ENCODE data around the gene NME4. TPM values are rescaled to one million over a fixed set of nuclear protein-coding genes. Genes with fewer than 3 reads are reported as not detected.
A peak's percentile ranks its signal among the peaks of the same experiment; 100 is the strongest.

Gene NME4
- total RNA-seq, 3 donors from 2014 or later (not counting 1 experiment from before 2014, with no cell fraction given) = 10.7 to 27.4 (median 25.4) TPM

- H3K36me3 Mint-ChIP-seq = no peaks in the 10 kb centered on the region
- peaks cover 30% of the 10 kb centered on the region for H3K36me3 ChIP-seq (ENCODE audit: control insufficient read depth, insufficient read depth, low read length)
Measured at GRCh38 chr16:369275-369865, 27.6 kb upstream of the NME4 start.

GRCh38 chr16:369866-370436 is 27.0 kb upstream of the NME4 start:
- Histone ChIP-seq H3K36me3 (ENCODE audit: control insufficient read depth, insufficient read depth, low read length) (peaks cover 34% of the 10 kb centered on the region), H3K4me3 (ENCODE audit: low read length) (peak overlapping the region; percentile 11), H3K9me3 (ENCODE audit: control insufficient read depth, insufficient read depth, low read length) (no peaks in the 10 kb centered on the region), H3K27ac (ENCODE audit: low read length) (no peak overlapping the region), H3K4me1 (ENCODE audit: control insufficient read depth, insufficient read depth, low read length) (peaks cover 19% of the 10 kb centered on the region), H3K27me3 (ENCODE audit: control insufficient read depth, insufficient read depth, low read length) (no peaks in the 10 kb centered on the region)
- Mint-ChIP-seq H3K4me1 (peaks cover 0 to 17% of the 10 kb centered on the region in 2 donors), H3K9me3 (no peaks in the 10 kb centered on the region), H3K27me3 (ENCODE audit: low read depth in 2 of 2) (no peaks in the 10 kb centered on the region), H3K27ac (peak overlapping the region; percentile 85 to 96), H3K36me3 (no peaks in the 10 kb centered on the region), H3K4me3 (peak overlapping the region; percentile 57)
- WGBS (ENCODE audit: insufficient coverage) = 47% methylated on average over 35 of the region's 44 CpGs
- intact Hi-C loops (cut with micrococcal nuclease) = no loop called here
- ATAC-seq (no peak), DNase-seq (no peak)
- no peak for TF ChIP-seq CTCF (IDR thresholded peaks at IDR 0.05)

More at GRCh38 chr16:369275-369865, 27.6 kb upstream of the NME4 start:
- H3K4me3 Mint-ChIP-seq = peak overlapping the region; percentile 69
- ATAC-seq = no peak
- no peaks in the 10 kb centered on the region for H3K9me3 Mint-ChIP-seq
- 87% methylated on average over 20 of the region's 20 CpGs for WGBS (ENCODE audit: insufficient coverage)
- intact Hi-C loops (cut with micrococcal nuclease) = no loop called here
- H3K27me3 Mint-ChIP-seq (ENCODE audit: low read depth in 2 of 2) = no peaks in the 10 kb centered on the region
- Histone ChIP-seq H3K27ac (ENCODE audit: low read length) (no peak overlapping the region), H3K4me3 (ENCODE audit: low read length) (no peak overlapping the region), H3K9me3 (ENCODE audit: control insufficient read depth, insufficient read depth, low read length) (no peaks in the 10 kb centered on the region), H3K4me1 (ENCODE audit: control insufficient read depth, insufficient read depth, low read length) (peaks cover 19% of the 10 kb centered on the region), H3K27me3 (ENCODE audit: control insufficient read depth, insufficient read depth, low read length) (no peaks in the 10 kb centered on the region)
- H3K27ac Mint-ChIP-seq = peak overlapping the region in 1 of 2 donors; percentile 35
- no peak for TF ChIP-seq CTCF (IDR thresholded peaks at IDR 0.05)
- no peak for DNase-seq
- H3K4me1 Mint-ChIP-seq = peaks cover 0 to 17% of the 10 kb centered on the region in 2 donors

GRCh38 chr16:370443-370842 is 26.6 kb upstream of the NME4 start, which contains the start of gene MRPL28:
TSS of gene MRPL28 (minus strand) at chr16:370538. CDS start at chr16:370218, 320 bp downstream.
- no peaks in the 10 kb centered on the region for H3K9me3 Mint-ChIP-seq
- H3K27ac Mint-ChIP-seq = peak within 1 kb of the TSS; percentile 85 to 96
- TF ChIP-seq CTCF (IDR thresholded peaks at IDR 0.05) = no peak
- DNase-seq (peak; percentile 90 to 96), ATAC-seq (peak; percentile 99 to 100 (median 99))
- H3K36me3 Mint-ChIP-seq = no peaks in the 10 kb centered on the region
- H3K4me3 Mint-ChIP-seq = peak within 1 kb of the TSS; percentile 89
- Histone ChIP-seq H3K27ac (ENCODE audit: low read length) (peak within 1 kb of the TSS; percentile 60), H3K36me3 (ENCODE audit: control insufficient read depth, insufficient read depth, low read length) (peaks cover 37% of the 10 kb centered on the region), H3K9me3 (ENCODE audit: control insufficient read depth, insufficient read depth, low read length) (no peaks in the 10 kb centered on the region), H3K4me1 (ENCODE audit: control insufficient read depth, insufficient read depth, low read length) (peaks cover 19% of the 10 kb centered on the region), H3K27me3 (ENCODE audit: control insufficient read depth, insufficient read depth, low read length) (no peaks in the 10 kb centered on the region), H3K4me3 (ENCODE audit: low read length) (peak within 1 kb of the TSS; percentile 11)
- H3K27me3 Mint-ChIP-seq (ENCODE audit: low read depth in 2 of 2) = no peaks in the 10 kb centered on the region
- intact Hi-C loops (cut with micrococcal nuclease) = no loop called here
- H3K4me1 Mint-ChIP-seq = peaks cover 0 to 17% of the 10 kb centered on the region in 2 donors
- WGBS (ENCODE audit: insufficient coverage) = under 1% methylated on average over 27 of the region's 30 CpGs

All from natural killer cell (primary cell).